Measurements from ENCODE around the gene ELP4. TPM values are rescaled to one million over a fixed set of nuclear protein-coding genes. Genes with fewer than 3 reads are reported as not detected.

The ELP4 gene
- total and polyA plus RNA-seq, 2 experiments from 2014 or later: 28.2 to 38.3 TPM

GRCh38 chr11:31711137-31711536, 201.6 kb downstream of the ELP4 start (continued):
- TF ChIP-seq REST (IDR thresholded peaks at IDR 0.05; ENCODE audit: unreplicated experiment): no peak
- TF ChIP-seq JUNB (IDR thresholded peaks at IDR 0.05; ENCODE audit: unreplicated experiment): no peak
- TF ChIP-seq EZH2phosphoT487 (IDR thresholded peaks at IDR 0.05; ENCODE audit: unreplicated experiment): no peak

GRCh38 chr11:31712851-31713250, 203.3 kb downstream of the ELP4 start:
- Histone ChIP-seq H3K4me3 (no peak overlapping the region), H3K36me3 (ENCODE audit: insufficient read depth) (no peaks in the 10 kb centered on the region), H3K27me3 (ENCODE audit: insufficient read depth) (no peaks in the 10 kb centered on the region), H2AFZ (no peak overlapping the region), H3K9me2 (ENCODE audit: insufficient read depth) (no peaks in the 10 kb centered on the region), H3K27ac (ENCODE audit: low read depth) (no peak overlapping the region), H3F3A (replicated peaks; ENCODE audit: low read depth) (no peaks in the 10 kb centered on the region), H4K20me1 (replicated peaks; ENCODE audit: insufficient read depth) (no peaks in the 10 kb centered on the region), H3K4me1 (ENCODE audit: insufficient read depth) (peaks cover 16% of the 10 kb centered on the region), H3K79me2 (replicated peaks; ENCODE audit: insufficient read depth) (no peaks in the 10 kb centered on the region), H3K4me2 (peak overlapping the region; percentile 27)
- H3K4me1 Mint-ChIP-seq: peaks cover 10% of the 10 kb centered on the region
- no peak for ATAC-seq
- peaks cover 8% of the 10 kb centered on the region; the same call in 2 of the 3 replicates for H3K36me3 Mint-ChIP-seq (ENCODE audit: low read depth)
- DNase-seq (ENCODE audit: low spot score): no peak
- peaks cover 9% of the 10 kb centered on the region; the same call in 2 of the 3 replicates for H3K9me3 Mint-ChIP-seq
- H3K27ac Mint-ChIP-seq: no peak overlapping the region; the same call in 1 of the 2 replicates
- H3K4me3 Mint-ChIP-seq: 0 out of 3 replicates have a peak overlapping the region, but pooled peaks have one; percentile 8
- H3K27me3 Mint-ChIP-seq (ENCODE audit: insufficient read depth, low read depth, poor library complexity): no peaks in the 10 kb centered on the region
- TF ChIP-seq REST (IDR thresholded peaks at IDR 0.05; ENCODE audit: unreplicated experiment) (no peak), POLR2AphosphoS5 (IDR thresholded peaks at IDR 0.05; ENCODE audit: low read depth) (no peak), ZNF462 (CRISPR knock-in tag; IDR thresholded peaks at IDR 0.05) (no peak), JUNB (IDR thresholded peaks at IDR 0.05; ENCODE audit: unreplicated experiment) (no peak), NANOG (IDR thresholded peaks at IDR 0.05; ENCODE audit: borderline replicate concordance) (no peak)
